Adipocyte (in vitro differentiated cells): ENCODE measurements around the gene FBXO41.

Experiments used
- DNase-seq: peaks from one replicate; pipeline ENCODE4 v3.0.0-alpha.2; 2015; ENCODE audit warnings: low read depth
- H3K27me3 ChIP-seq: replicated peaks from 2 replicates; pipeline ENCODE4 v1.7.0; 2013; ENCODE audit warnings: mild to moderate bottlenecking, low read length, moderate library complexity; ENCODE audit not compliant: control insufficient read depth, insufficient read depth
- H3K36me3 ChIP-seq: 2 replicates; pipeline ENCODE4 v1.7.0; 2013; ENCODE audit warnings: low read length, mild to moderate bottlenecking, moderate library complexity; ENCODE audit not compliant: control insufficient read depth, insufficient read depth, severe bottlenecking
- H3K4me1 ChIP-seq: 2 replicates; pipeline ENCODE4 v1.7.0; 2013; ENCODE audit warnings: mild to moderate bottlenecking, low read length, moderate library complexity; ENCODE audit not compliant: control insufficient read depth, insufficient read depth
- H3K4me3 ChIP-seq: 2 replicates; pipeline ENCODE4 v1.7.0; 2013; ENCODE audit warnings: mild to moderate bottlenecking, low read length, moderate library complexity
- H3K9ac ChIP-seq: 2 replicates; pipeline ENCODE4 v1.7.0; 2013; ENCODE audit warnings: mild to moderate bottlenecking, low read length, moderate library complexity
- H3K9me3 ChIP-seq: 2 replicates; pipeline ENCODE4 v1.7.0; 2013; ENCODE audit warnings: mild to moderate bottlenecking, low read length, moderate library complexity; ENCODE audit not compliant: control insufficient read depth

The FBXO41 gene

DNA sequence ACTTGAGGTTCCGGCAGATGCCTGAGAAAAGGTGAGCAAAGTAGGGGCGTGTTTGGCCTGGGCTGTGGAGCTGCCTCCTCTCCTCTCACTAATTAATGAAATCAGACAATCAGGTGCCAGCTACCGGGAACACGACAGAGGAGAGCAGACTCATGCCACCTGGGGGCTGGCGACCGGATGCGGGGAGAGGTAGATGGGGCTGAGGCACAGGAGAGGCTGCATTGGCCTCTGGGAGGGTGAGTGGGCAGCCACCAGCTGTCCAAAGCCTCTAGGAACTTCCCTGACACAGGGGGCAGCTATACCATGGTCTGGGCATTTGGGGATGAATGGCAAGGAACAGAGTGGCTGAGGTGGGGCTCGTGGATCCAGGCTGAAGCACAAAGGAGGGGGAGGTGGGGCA, 25.0 kb downstream of the FBXO41 start:
- peaks cover 3% of the 10 kb centered on the region for H3K4me1 ChIP-seq
- no peak overlapping the region for H3K9ac ChIP-seq
- H3K27me3 ChIP-seq: no peaks in the 10 kb centered on the region
- H3K9me3 ChIP-seq: no peaks in the 10 kb centered on the region
- peaks cover 6% of the 10 kb centered on the region for H3K36me3 ChIP-seq
- DNase-seq: no peak
- no peak overlapping the region for H3K4me3 ChIP-seq

DNA sequence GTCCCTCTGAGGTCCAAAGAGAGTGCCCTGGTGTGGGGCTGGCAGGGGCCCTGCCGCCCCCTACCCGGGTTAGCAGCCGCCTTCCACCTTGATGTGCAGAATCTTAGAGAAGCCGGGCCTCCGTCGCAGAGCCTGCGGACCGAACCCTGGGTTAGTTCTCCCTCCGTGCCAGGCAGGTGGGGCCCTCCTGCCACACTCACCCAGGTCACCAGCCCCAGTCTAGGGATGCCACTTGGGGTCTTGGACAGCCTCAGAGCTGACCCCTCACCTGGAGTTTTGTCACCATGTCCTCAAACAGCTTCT, 25.4 kb downstream of the FBXO41 start:
- H3K4me1 ChIP-seq: peaks cover 3% of the 10 kb centered on the region
- no peak overlapping the region for H3K9ac ChIP-seq
- no peak for DNase-seq
- H3K9me3 ChIP-seq: no peaks in the 10 kb centered on the region
- H3K4me3 ChIP-seq: no peak overlapping the region
- H3K27me3 ChIP-seq: no peaks in the 10 kb centered on the region
- H3K36me3 ChIP-seq: peaks cover 10% of the 10 kb centered on the region

DNA sequence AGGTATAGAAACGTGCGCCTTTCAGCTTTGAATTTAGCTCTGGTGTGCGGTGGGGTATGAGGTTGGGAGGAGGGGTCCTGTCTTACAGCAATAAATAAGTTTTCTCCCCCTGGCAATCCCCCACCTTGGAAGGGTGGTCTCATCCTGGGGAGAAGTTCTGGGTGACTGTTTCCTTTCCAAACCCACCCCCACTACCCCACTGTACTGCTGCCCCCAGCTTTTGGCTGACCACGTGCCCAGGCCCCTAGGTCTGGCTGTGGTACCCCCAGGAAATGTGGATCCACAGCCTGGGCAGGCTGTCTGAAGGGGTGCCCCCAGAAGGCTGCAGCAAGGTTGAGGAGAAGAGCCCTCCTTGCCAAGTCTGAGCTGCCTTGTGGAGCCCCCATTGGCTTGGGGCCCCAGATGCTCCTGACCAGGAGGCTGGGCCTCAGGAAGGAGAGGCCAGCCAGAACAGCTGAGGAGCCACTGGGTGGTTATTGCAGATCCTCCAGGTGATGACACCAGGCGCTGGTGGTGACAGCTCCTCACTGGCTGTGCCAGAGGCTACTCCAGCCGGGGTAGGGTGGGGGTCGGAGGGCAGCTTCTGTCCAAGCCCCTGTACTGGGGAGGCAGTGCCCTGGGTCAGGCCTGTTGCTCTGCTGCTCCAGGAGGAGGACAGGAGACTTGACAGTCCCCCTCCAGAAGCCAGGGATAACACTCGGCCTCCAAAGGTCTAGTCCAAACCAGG, 25.9 kb downstream of the FBXO41 start:
- Histone ChIP-seq H3K9ac (no peak overlapping the region), H3K36me3 (peaks cover 16% of the 10 kb centered on the region), H3K4me1 (peaks cover 3% of the 10 kb centered on the region), H3K9me3 (no peaks in the 10 kb centered on the region), H3K4me3 (no peak overlapping the region), H3K27me3 (no peaks in the 10 kb centered on the region)
- DNase-seq: no peak

DNA sequence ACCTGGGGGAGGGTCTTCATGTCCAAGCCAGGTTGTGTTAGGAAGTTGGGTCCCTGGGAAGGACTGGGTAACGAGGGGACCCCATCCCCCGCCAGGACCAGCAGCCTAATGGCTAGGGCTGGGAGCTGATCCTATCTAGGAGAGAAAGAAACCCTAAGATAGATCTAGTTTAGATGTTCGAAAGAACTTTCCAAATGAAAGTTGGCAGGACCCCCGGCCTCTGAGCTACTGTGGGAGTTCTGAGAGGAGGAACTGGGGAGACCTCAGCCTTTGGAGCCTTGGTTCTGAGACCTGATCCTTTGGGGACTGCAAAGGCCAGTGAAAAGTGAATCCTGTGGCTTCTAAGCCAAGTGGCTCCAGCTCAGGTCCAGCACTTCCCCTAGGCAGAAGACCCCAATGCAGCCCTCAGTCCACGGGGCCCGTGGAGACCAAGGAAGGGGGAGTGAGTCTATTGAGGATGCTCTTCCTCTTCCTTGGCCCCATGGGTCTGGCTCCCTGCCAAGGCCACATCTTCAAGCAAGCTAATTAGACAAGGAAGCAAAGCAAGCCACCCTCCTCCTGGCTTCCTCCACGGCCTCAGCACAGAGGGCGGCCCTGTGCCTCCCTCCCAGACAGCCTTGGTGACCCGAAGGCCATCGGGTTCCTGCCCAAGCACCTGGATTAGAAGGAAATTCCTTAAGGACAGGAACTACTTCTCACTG, 26.7 kb downstream of the FBXO41 start:
- H3K4me1 ChIP-seq: peaks cover 3% of the 10 kb centered on the region
- H3K9me3 ChIP-seq: no peaks in the 10 kb centered on the region
- H3K4me3 ChIP-seq: no peak overlapping the region
- DNase-seq: no peak
- H3K36me3 ChIP-seq: peaks cover 23% of the 10 kb centered on the region
- H3K27me3 ChIP-seq: no peaks in the 10 kb centered on the region
- no peak overlapping the region for H3K9ac ChIP-seq

DNA sequence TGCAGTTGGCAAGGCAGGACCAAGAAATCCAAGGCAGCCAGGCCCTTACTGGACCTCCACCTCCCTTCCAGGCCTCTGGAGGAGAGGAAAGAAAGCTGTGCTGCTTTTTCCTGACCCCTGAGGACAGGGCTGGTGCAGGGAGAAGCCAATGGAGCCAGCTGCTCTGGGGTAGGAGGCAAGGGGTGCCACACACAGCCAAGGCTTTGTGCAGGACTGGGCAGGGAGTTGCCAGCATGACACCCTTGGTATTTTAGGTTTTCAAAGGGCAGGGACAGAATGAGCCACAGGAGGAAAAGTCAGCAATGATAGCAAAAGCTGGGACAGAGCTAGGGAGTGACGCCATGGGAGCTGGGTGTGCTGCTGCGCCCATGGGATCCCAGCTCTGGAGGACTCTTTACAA, 27.3 kb downstream of the FBXO41 start:
- H3K9me3 ChIP-seq: no peaks in the 10 kb centered on the region
- H3K36me3 ChIP-seq: peaks cover 28% of the 10 kb centered on the region
- no peak overlapping the region for H3K4me3 ChIP-seq
- no peak overlapping the region for H3K9ac ChIP-seq
- no peak for DNase-seq
- peaks cover 3% of the 10 kb centered on the region for H3K4me1 ChIP-seq
- H3K27me3 ChIP-seq: no peaks in the 10 kb centered on the region

DNA sequence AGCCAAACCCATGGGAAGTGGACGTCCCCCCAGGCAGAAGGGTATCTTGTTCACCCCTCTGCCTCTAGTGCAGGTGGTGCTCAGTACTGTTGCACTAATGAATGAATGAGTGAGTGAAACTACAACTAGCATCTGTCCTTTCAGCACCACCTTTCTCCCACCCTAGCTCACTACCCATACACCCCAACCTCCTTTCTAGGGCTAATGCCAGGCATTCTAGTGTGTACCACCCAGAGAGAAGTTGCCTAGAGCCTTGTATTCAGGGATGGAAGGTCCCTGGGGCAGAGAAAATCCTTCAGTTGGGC, 27.7 kb downstream of the FBXO41 start:
- Histone ChIP-seq H3K36me3 (peaks cover 32% of the 10 kb centered on the region), H3K9ac (no peak overlapping the region)

DNA sequence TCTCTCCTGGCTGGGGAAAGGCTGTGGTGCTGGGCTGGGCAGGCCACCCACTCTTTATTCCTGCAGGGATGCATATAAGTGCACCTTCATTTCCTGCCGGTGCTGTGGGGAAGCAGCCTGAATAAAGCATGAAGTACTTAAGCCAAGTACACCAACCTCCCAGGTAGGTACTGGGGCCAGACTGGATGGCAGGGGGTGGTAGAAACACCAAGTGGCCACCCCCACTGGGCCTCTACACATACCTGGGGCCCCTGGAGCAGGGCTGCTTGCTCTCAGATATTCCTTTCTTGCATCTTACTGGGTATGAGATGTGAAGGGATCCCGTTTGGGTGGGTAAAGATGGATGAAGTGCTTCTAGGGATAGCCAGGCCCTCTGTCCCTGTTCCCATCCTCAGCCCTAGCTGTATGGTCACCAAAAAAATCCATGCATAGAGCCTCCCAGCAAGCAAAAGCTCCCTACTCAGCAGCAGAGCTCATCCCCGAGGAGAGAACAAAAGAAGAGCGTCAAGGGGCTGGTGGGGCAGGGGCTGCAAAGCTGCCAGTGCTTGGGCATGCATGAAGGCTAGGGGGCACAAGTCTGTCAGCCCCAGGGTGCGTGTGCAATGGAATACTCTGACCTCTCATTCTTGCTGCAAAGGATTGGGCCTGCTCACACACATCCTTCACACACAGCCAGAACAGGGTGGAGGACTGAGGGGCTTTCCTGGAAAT, 28.2 kb downstream of the FBXO41 start:
- DNase-seq: no peak
- Histone ChIP-seq H3K9ac (no peak overlapping the region), H3K4me1 (peaks cover 3% of the 10 kb centered on the region), H3K4me3 (no peak overlapping the region), H3K27me3 (no peaks in the 10 kb centered on the region), H3K9me3 (no peaks in the 10 kb centered on the region), H3K36me3 (peaks cover 37% of the 10 kb centered on the region)

More for the DNA sequence above, 27.7 kb downstream of the FBXO41 start:
- Histone ChIP-seq H3K9me3 (no peaks in the 10 kb centered on the region), H3K27me3 (no peaks in the 10 kb centered on the region), H3K4me1 (peaks cover 3% of the 10 kb centered on the region), H3K4me3 (no peak overlapping the region)
- no peak for DNase-seq

DNA sequence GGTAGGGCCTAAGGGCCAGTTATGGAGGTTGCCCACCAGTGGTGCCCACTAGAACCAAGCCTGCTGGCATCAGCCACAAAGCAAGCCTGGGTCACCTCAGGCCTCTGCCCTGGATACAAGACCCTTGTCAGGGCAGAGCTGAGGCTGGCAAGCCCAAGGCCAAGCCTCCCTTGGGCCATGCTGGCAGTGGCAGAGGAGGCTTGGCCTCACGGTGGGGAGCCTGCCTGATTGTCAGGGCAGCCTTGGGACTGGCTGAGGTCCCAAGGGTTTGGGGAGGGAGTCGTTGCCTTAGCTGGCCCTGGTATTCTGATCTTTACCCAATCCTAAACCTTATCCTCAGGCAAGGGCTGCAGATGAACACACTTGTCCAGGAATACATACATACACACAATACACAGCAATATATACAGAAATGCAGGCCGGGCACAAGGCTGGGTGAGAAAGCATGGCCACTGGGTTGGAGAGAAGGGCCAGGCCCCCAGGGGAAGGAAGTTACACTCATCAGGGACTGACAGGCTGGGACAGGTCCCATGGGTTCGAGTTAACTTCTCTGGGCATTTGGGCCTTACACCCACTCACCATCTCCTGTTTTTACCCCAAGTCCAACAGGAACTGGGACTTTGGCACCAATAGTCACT, 29.2 kb downstream of the FBXO41 start:
- Histone ChIP-seq H3K9ac (no peak overlapping the region), H3K36me3 (peaks cover 46% of the 10 kb centered on the region), H3K27me3 (no peaks in the 10 kb centered on the region), H3K9me3 (no peaks in the 10 kb centered on the region), H3K4me3 (no peak overlapping the region), H3K4me1 (peaks cover 3% of the 10 kb centered on the region)
- DNase-seq: no peak

DNA sequence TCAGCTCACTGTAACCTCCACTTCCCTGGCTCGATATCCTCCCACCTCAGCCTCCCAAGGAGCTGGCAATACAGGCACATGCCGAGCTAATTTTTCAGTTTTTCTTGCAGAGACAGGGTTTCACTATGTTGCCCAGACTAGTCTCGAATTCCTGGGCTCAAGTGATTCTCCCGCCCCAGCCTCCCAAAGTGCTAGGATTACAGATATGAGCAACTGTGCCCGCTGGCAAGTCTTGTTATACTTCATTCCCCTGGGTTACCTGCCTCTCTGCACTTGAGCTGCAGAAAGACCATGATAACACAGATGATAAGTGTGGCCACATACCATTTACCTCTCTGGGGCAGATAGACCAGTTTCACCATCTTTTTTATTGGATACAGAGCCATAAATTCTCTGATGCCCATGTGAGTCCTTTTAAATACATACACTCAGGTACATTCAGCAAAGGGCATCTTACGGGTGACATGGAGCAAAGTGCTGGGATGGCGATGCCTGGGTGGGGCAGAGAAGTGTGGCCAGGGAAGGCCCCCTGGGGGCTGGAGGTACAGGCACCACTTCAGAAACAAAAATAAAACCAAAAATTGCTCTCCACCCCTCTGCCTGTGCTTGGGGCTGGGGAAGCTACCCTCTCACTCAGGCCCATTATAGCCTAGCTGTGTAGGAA, 29.8 kb downstream of the FBXO41 start:
- Histone ChIP-seq H3K4me3 (no peak overlapping the region), H3K36me3 (peaks cover 52% of the 10 kb centered on the region)
- DNase-seq: no peak

DNA sequence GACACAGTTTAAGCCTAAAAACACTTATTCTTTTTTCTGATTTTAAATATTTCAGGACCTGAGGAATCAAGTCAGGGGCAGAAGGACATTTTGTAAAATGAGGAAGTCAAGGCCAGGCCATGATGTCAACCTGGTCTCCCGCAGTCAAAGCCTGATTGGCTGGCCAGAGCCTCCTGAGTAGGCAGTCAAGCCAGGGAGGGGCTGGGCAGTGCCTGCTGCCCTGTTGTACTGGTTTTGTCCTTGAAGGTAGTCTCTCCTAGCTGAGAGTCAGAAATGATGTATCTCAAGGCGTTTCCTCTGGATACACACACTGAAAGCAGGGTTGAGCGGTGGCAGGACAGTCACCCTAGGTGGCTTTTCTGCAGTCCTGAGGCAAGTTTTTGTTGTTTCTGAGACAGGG, 30.4 kb downstream of the FBXO41 start:
- H3K9me3 ChIP-seq: no peaks in the 10 kb centered on the region
- H3K4me1 ChIP-seq: peaks cover 3% of the 10 kb centered on the region
- H3K36me3 ChIP-seq: peaks cover 58% of the 10 kb centered on the region
- no peak overlapping the region for H3K9ac ChIP-seq
- no peak overlapping the region for H3K4me3 ChIP-seq
- H3K27me3 ChIP-seq: no peaks in the 10 kb centered on the region
- DNase-seq: no peak

More for the DNA sequence above, 29.8 kb downstream of the FBXO41 start:
- H3K9me3 ChIP-seq: no peaks in the 10 kb centered on the region
- no peak overlapping the region for H3K9ac ChIP-seq
- peaks cover 3% of the 10 kb centered on the region for H3K4me1 ChIP-seq
- no peaks in the 10 kb centered on the region for H3K27me3 ChIP-seq

DNA sequence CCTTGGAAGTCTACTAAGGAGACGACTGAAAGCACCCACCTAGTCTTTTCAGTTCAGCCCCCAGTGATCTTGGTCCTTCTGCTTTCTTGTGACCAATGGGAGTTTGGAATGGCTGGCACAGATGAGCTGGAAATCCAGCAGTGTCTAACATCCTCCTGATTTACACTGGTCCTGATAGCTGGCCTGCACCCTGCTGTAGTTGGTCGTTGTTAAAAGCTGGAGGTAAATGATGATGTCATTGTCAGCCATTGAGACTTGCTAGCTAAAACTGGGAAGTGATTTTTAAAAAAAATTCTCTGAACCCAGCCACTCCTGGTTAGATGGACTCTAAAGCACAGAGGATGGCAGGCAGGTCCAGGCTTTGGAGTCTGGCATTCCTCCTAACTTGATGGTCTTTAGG, 30.9 kb downstream of the FBXO41 start:
- Histone ChIP-seq H3K36me3 (peaks cover 63% of the 10 kb centered on the region), H3K4me3 (no peak overlapping the region)

More for the DNA sequence above, 30.9 kb downstream of the FBXO41 start:
- no peak for DNase-seq
- Histone ChIP-seq H3K4me1 (peaks cover 3% of the 10 kb centered on the region), H3K9me3 (no peaks in the 10 kb centered on the region), H3K27me3 (no peaks in the 10 kb centered on the region), H3K9ac (no peak overlapping the region)
